ENCODE measurements around the gene MEPE.

The MEPE gene

GRCh38 chr4:87803421-87803820 is 29.3 kb upstream of the MEPE start:
- no peak for TF ChIP-seq CTCF (IDR thresholded peaks at IDR 0.05; ENCODE audit: control insufficient read depth, insufficient read depth, low read depth, low read length, missing control alignments)
- H3K4me3 ChIP-seq (ENCODE audit: control insufficient read depth, low read depth, low read length) = no peak overlapping the region
- no peak for DNase-seq (ENCODE audit: low read depth)

GRCh38 chr4:87804871-87805270 is 27.9 kb upstream of the MEPE start:
- H3K4me3 ChIP-seq (ENCODE audit: control insufficient read depth, low read depth, low read length) = no peak overlapping the region
- no peak for DNase-seq (ENCODE audit: low read depth)
- no peak for TF ChIP-seq CTCF (IDR thresholded peaks at IDR 0.05; ENCODE audit: control insufficient read depth, insufficient read depth, low read depth, low read length, missing control alignments)

GRCh38 chr4:87805971-87806370 is 26.8 kb upstream of the MEPE start:
- no peak for TF ChIP-seq CTCF (IDR thresholded peaks at IDR 0.05; ENCODE audit: control insufficient read depth, insufficient read depth, low read depth, low read length, missing control alignments)
- DNase-seq (ENCODE audit: low read depth) = no peak
- H3K4me3 ChIP-seq (ENCODE audit: control insufficient read depth, low read depth, low read length) = no peak overlapping the region

DNA sequence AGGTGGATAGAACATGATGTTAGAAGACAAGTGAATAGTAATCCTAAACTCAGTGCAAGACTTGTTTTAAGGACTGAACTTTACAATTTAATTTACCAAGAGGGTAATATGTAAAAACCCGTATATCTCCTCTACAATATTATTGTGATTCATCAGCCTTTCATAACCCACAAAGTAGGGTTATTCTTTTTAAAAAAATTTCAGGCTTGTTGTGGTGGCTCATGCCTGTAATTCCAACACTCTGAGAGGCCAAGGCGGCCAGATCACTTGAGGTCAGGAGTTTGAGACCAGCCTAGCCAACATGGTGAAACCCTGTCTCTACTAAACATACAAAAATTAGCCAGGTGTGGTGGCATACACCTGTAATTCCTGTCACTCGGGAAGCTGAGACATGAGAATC is 26.2 kb upstream of the MEPE start:
- no peak for TF ChIP-seq CTCF (IDR thresholded peaks at IDR 0.05; ENCODE audit: control insufficient read depth, insufficient read depth, low read depth, low read length, missing control alignments)
- H3K4me3 ChIP-seq (ENCODE audit: control insufficient read depth, low read depth, low read length) = no peak overlapping the region
- DNase-seq (ENCODE audit: low read depth) = no peak

GRCh38 chr4:87807402-87807801 is 25.4 kb upstream of the MEPE start:
- DNase-seq (ENCODE audit: low read depth) = peak; percentile 32
- no peak for TF ChIP-seq CTCF (IDR thresholded peaks at IDR 0.05; ENCODE audit: control insufficient read depth, insufficient read depth, low read depth, low read length, missing control alignments)
- no peak overlapping the region for H3K4me3 ChIP-seq (ENCODE audit: control insufficient read depth, low read depth, low read length)

DNA sequence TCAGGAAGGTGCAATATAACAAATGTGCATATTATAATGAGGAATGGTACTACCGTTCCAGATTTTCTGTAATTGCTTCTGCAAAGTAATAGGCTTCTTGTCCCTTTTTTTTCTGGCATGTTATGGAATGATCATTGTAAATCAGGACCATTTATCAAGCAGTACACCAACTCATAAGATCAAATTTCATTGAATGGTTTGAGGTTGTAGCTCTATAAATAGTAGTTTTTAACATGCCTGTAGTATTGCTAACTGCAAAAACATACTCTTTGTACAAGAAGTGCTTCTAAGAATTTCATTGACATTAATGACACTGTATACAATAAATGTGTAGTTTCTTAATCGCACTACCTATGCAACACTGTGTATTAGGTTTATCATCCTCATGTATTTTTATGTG is 20.8 kb upstream of the MEPE start:
- no peak for TF ChIP-seq CTCF (IDR thresholded peaks at IDR 0.05; ENCODE audit: control insufficient read depth, insufficient read depth, low read depth, low read length, missing control alignments)
- DNase-seq (ENCODE audit: low read depth) = no peak
- no peak overlapping the region for H3K4me3 ChIP-seq (ENCODE audit: control insufficient read depth, low read depth, low read length)

GRCh38 chr4:87819281-87819919 is 13.4 kb upstream of the MEPE start:
- peak; percentile 40 for DNase-seq (ENCODE audit: low read depth)
- no peak for TF ChIP-seq CTCF (IDR thresholded peaks at IDR 0.05; ENCODE audit: control insufficient read depth, insufficient read depth, low read depth, low read length, missing control alignments)

More at GRCh38 chr4:87819281-87819919, 13.4 kb upstream of the MEPE start:
- H3K4me3 ChIP-seq (ENCODE audit: control insufficient read depth, low read depth, low read length) = no peak overlapping the region
